Tibial artery (tissue), 4 donors: ENCODE data around the gene ZNF652.

Experiments
- DNase-seq, 2 donors: peaks; one replicate each; pipeline ENCODE4 v3.0.0-alpha.2; 2019
- H3K27ac ChIP-seq, 2 donors: fragments of 200-600 bp; sonication (generic) in 1 of 2; 1 replicate in 1 of 2; 2 replicates in 1 of 2; pipeline ENCODE4 v1.5.1; 2018 to 2019; ENCODE audit warnings: mild to moderate bottlenecking in 1 of 2
- H3K27me3 ChIP-seq, 2 donors: fragments of 200-600 bp; sonication (generic) in 1 of 2; one replicate each; pipeline versions ENCODE4 v1.5.1 to v1.6.0; 2016 to 2019
- H3K36me3 ChIP-seq, 3 donors: fragments of 200-600 bp; sonication (generic) in 2 of 3; one replicate each; pipeline ENCODE4 v1.5.1; 2016 to 2019; ENCODE audit warnings: mild to moderate bottlenecking in 2 of 3
- H3K4me1 ChIP-seq, 4 donors: fragments of 200-600 bp; sonication (generic) in 2 of 4; 1 replicate in 3 of 4; 2 replicates in 1 of 4; pipeline ENCODE4 v1.5.1; 2016 to 2019
- H3K4me3 ChIP-seq, 2 donors: fragments of 200-600 bp; sonication (generic) in 1 of 2; 1 replicate in 1 of 2; 2 replicates in 1 of 2; pipeline ENCODE4 v1.5.1; 2018 to 2019; ENCODE audit warnings: mild to moderate bottlenecking in 2 of 2
- H3K9me3 ChIP-seq, 3 donors: fragments of 200-600 bp; sonication (generic) in 1 of 3; one replicate each; pipeline ENCODE4 v1.5.1; 2016 to 2019
- CTCF ChIP-seq, 2 experiments: fragments of 200-600 bp in 1 of 2; fragments of 450-650 bp in 1 of 2; IDR thresholded peaks; one replicate each; pipeline ENCODE4 v1.5.1; 2017 to 2019; ENCODE audit warnings: antibody characterized with exemption in 2 of 2, mild to moderate bottlenecking in 1 of 2, moderate library complexity in 1 of 2
- intact Hi-C: fragments of 100-400 bp; cut with DNase I; formaldehyde crosslinking; loops from one replicate; pipeline ENCODE4 v1.15.0; 2023; ENCODE audit warnings: low total_unique reads

The ZNF652 gene

GRCh38 chr17:49344914-49345313 is 17.1 kb downstream of the ZNF652 start:
- no peaks in the 10 kb centered on the region for H3K27me3 ChIP-seq
- intact Hi-C loops = no loop called here
- TF ChIP-seq CTCF (IDR thresholded peaks at IDR 0.05) = no peak
- H3K9me3 ChIP-seq = no peaks in the 10 kb centered on the region
- no peaks in the 10 kb centered on the region for H3K36me3 ChIP-seq
- no peak overlapping the region for H3K27ac ChIP-seq
- peaks cover 0 to 25% (median 4%) of the 10 kb centered on the region in 4 donors for H3K4me1 ChIP-seq
- no peak overlapping the region for H3K4me3 ChIP-seq
- DNase-seq = no peak

GRCh38 chr17:49343273-49343672 is 18.8 kb downstream of the ZNF652 start:
- DNase-seq = no peak
- no peaks in the 10 kb centered on the region for H3K9me3 ChIP-seq
- H3K4me1 ChIP-seq = peaks cover 0 to 32% (median 4%) of the 10 kb centered on the region in 4 donors
- no peaks in the 10 kb centered on the region for H3K36me3 ChIP-seq
- intact Hi-C loops = no loop called here
- no peak overlapping the region for H3K27ac ChIP-seq
- TF ChIP-seq CTCF (IDR thresholded peaks at IDR 0.05) = no peak
- H3K27me3 ChIP-seq = no peaks in the 10 kb centered on the region
- H3K4me3 ChIP-seq = no peak overlapping the region

GRCh38 chr17:49342575-49342936 is 19.5 kb downstream of the ZNF652 start:
- Histone ChIP-seq H3K9me3 (no peaks in the 10 kb centered on the region), H3K27ac (no peak overlapping the region), H3K27me3 (no peaks in the 10 kb centered on the region), H3K4me3 (no peak overlapping the region), H3K4me1 (peaks cover 0 to 39% (median 5%) of the 10 kb centered on the region in 4 donors), H3K36me3 (no peaks in the 10 kb centered on the region)
- intact Hi-C loops = no loop called here
- no peak for TF ChIP-seq CTCF (IDR thresholded peaks at IDR 0.05)
- no peak for DNase-seq

GRCh38 chr17:49341356-49341755 is 20.7 kb downstream of the ZNF652 start:
- no peak overlapping the region for H3K27ac ChIP-seq
- H3K27me3 ChIP-seq = no peaks in the 10 kb centered on the region
- no peak for TF ChIP-seq CTCF (IDR thresholded peaks at IDR 0.05)
- no peaks in the 10 kb centered on the region for H3K36me3 ChIP-seq
- peaks cover 0 to 42% (median 6%) of the 10 kb centered on the region in 4 donors for H3K4me1 ChIP-seq
- no peaks in the 10 kb centered on the region for H3K9me3 ChIP-seq
- H3K4me3 ChIP-seq = no peak overlapping the region
- no peak for DNase-seq
- intact Hi-C loops = no loop called here

- no peak overlapping the region for H3K4me3 ChIP-seq
- no peak for TF ChIP-seq CTCF (IDR thresholded peaks at IDR 0.05)
- intact Hi-C loops = no loop called here
- DNase-seq = no peak
- no peaks in the 10 kb centered on the region for H3K36me3 ChIP-seq
- no peak overlapping the region for H3K27ac ChIP-seq
- H3K9me3 ChIP-seq = no peaks in the 10 kb centered on the region
- H3K27me3 ChIP-seq = no peaks in the 10 kb centered on the region
- H3K4me1 ChIP-seq = peaks cover 0 to 54% (median 11%) of the 10 kb centered on the region in 4 donors
These were observed 22.7 kb downstream of the ZNF652 start for GRCh38 chr17:49339354-49339753.

- TF ChIP-seq CTCF (IDR thresholded peaks at IDR 0.05) = no peak
- no peaks in the 10 kb centered on the region for H3K27me3 ChIP-seq
- intact Hi-C loops = no loop called here
- peaks cover 0 to 59% (median 12%) of the 10 kb centered on the region in 4 donors for H3K4me1 ChIP-seq
- no peaks in the 10 kb centered on the region for H3K9me3 ChIP-seq
- no peaks in the 10 kb centered on the region for H3K36me3 ChIP-seq
- no peak overlapping the region for H3K4me3 ChIP-seq
- DNase-seq = no peak
- no peak overlapping the region for H3K27ac ChIP-seq
These were observed 23.2 kb downstream of the ZNF652 start for GRCh38 chr17:49338883-49339282.
